Measurements from ENCODE around the gene MPHOSPH9. TPM values are rescaled to one million over a fixed set of nuclear protein-coding genes. Genes with fewer than 3 reads are reported as not detected.
A peak's percentile ranks its signal among the peaks of the same experiment; 100 is the strongest.

The MPHOSPH9 gene, protein sequence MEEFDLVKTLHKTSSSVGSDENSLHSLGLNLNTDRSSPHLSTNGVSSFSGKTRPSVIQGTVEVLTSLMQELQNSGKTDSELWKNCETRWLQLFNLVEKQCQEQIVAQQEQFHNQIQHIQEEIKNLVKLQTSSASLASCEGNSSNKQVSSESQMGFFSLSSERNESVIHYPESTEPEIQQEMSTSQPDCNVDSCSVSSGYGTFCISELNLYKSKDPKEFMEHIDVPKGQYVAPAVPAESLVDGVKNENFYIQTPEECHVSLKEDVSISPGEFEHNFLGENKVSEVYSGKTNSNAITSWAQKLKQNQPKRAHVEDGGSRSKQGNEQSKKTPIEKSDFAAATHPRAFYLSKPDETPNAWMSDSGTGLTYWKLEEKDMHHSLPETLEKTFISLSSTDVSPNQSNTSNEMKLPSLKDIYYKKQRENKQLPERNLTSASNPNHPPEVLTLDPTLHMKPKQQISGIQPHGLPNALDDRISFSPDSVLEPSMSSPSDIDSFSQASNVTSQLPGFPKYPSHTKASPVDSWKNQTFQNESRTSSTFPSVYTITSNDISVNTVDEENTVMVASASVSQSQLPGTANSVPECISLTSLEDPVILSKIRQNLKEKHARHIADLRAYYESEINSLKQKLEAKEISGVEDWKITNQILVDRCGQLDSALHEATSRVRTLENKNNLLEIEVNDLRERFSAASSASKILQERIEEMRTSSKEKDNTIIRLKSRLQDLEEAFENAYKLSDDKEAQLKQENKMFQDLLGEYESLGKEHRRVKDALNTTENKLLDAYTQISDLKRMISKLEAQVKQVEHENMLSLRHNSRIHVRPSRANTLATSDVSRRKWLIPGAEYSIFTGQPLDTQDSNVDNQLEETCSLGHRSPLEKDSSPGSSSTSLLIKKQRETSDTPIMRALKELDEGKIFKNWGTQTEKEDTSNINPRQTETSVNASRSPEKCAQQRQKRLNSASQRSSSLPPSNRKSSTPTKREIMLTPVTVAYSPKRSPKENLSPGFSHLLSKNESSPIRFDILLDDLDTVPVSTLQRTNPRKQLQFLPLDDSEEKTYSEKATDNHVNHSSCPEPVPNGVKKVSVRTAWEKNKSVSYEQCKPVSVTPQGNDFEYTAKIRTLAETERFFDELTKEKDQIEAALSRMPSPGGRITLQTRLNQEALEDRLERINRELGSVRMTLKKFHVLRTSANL
- 10 to 100 TPM; 17.0 to 43.8 (median 22.1) TPM for total RNA-seq

DNA sequence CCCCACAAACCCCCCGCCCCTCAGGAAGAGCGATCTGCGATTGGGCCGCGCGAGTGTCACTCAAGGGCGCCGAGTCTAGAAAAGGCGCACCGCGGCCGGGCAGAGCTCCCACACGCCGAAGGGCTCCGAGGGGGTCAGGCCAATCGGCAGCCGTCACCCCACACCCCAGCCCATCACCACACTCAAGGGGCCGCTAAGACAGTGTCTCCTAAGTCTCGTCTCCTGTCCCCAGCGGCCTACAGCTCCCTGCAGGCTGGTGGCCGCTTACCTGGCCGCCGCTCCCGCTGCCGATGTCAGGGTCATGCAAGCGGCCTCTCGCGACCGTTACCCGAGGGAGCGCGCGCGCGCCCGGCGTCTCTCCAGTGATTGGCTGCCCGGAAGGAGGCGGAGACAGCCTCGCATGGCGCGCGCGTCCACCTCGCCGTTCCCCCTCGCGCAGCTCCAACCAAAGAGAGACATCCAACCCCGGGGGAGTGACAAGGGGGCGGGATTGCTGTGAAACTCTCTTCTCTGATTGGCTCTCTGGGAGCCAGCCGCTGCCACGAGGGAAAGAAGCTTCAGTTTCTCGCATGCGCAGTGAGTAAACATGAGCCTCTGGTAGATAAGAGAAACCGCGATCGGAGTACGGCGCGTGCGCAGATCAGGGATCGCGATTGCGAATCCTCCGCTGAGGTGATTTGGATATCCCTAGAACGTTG is at the start of gene MPHOSPH9, which contains the start of gene MTRFR:
TSS of gene MPHOSPH9 (minus strand) at position 335 of the 698 bp plus-strand sequence. CDS start 2,777 bp downstream, outside the sequence.
TSS of gene MTRFR (plus strand) at position 630 of the 698 bp plus-strand sequence. CDS start 20,239 bp downstream, outside the sequence.
- TF ChIP-seq, protein P1, sequence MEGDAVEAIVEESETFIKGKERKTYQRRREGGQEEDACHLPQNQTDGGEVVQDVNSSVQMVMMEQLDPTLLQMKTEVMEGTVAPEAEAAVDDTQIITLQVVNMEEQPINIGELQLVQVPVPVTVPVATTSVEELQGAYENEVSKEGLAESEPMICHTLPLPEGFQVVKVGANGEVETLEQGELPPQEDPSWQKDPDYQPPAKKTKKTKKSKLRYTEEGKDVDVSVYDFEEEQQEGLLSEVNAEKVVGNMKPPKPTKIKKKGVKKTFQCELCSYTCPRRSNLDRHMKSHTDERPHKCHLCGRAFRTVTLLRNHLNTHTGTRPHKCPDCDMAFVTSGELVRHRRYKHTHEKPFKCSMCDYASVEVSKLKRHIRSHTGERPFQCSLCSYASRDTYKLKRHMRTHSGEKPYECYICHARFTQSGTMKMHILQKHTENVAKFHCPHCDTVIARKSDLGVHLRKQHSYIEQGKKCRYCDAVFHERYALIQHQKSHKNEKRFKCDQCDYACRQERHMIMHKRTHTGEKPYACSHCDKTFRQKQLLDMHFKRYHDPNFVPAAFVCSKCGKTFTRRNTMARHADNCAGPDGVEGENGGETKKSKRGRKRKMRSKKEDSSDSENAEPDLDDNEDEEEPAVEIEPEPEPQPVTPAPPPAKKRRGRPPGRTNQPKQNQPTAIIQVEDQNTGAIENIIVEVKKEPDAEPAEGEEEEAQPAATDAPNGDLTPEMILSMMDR (IDR thresholded peaks at IDR 0.05): peak in 2 of 6 experiments; percentile 16 to 28
- TF ChIP-seq POLR2A (IDR thresholded peaks at IDR 0.05): peak in 3 of 4 donors; percentile 40 to 95 (median 94)
- peak; percentile 95 for DNase-seq
- Histone ChIP-seq H3K4me3 (peak within 1 kb of the TSS; percentile 74 to 99 (median 78)), H3K27ac (peak within 1 kb of the TSS; percentile 89 to 97 (median 95)), H3K4me1 (peaks cover 10 to 68% (median 13%) of the 10 kb centered on the region in 3 donors), H3K9me3 (no peaks in the 10 kb centered on the region), H3K27me3 (no peaks in the 10 kb centered on the region), H3K36me3 (peaks cover 0 to 17% (median 0%) of the 10 kb centered on the region in 3 donors)
- 0% methylated on average over 18 to 36 of the region's 66 CpGs for WGBS, 2 donors
- intact Hi-C loops (cut with DNase I): no loop called here

DNA sequence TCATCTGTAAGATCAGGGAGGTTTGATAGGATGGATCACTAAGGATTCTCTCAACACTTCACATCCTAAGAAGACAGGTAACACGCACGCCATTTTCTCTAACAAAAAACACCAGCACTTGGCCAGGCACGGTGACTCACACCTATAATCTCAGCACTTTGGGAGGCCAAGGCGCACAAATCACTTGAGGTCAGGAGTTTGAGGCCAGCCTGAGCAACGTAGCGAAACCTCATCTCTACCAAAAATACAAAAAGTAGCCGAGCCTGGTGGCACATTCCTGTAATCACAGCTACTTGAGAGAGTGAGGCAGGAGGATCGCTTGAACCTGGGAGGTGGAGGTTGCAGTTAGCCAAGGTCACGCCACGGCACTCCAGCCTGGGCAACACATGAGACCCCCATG is 49.2 kb upstream of the MPHOSPH9 start:
- no peak overlapping the region for H3K27ac ChIP-seq
- TF ChIP-seq, protein P1 (IDR thresholded peaks at IDR 0.05): no peak
- TF ChIP-seq POLR2A (IDR thresholded peaks at IDR 0.05): no peak
- 88 to 90% methylated on average over 9 to 10 of the region's 10 CpGs for WGBS, 2 donors
- intact Hi-C loops (cut with DNase I): no loop called here
- H3K27me3 ChIP-seq: no peaks in the 10 kb centered on the region
- DNase-seq: no peak
- no peaks in the 10 kb centered on the region for H3K36me3 ChIP-seq
- no peaks in the 10 kb centered on the region for H3K9me3 ChIP-seq
- no peaks in the 10 kb centered on the region for H3K4me1 ChIP-seq
- no peak overlapping the region for H3K4me3 ChIP-seq

DNA sequence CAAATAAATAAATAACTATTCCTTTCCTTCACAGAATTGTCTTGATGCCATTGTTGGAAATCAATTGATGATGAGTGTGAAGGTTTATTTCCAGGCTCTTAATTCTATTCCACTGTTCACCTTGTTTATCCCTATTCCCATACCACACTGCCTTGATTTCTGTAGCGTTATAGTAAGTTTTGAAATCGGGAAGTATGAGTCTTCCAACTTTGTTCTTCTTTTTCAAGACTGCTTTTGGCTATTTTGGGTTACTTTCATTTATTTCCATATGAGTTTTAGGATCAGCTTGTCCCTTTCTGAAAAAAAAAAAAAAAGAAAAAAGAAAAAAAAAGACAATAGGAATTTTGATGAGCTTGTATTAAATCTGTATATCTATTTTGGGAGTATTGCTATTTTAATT is 48.0 kb upstream of the MPHOSPH9 start:
- no peaks in the 10 kb centered on the region for H3K9me3 ChIP-seq
- no peaks in the 10 kb centered on the region for H3K36me3 ChIP-seq
- H3K4me1 ChIP-seq: no peaks in the 10 kb centered on the region
- no peak for DNase-seq
- no peak overlapping the region for H3K4me3 ChIP-seq
- 66 to 90% methylated on average over 2 of the region's 2 CpGs for WGBS, 2 donors
- no peak for TF ChIP-seq POLR2A (IDR thresholded peaks at IDR 0.05)
- TF ChIP-seq, protein P1 (IDR thresholded peaks at IDR 0.05): no peak
- no peaks in the 10 kb centered on the region for H3K27me3 ChIP-seq
- intact Hi-C loops (cut with DNase I): no loop called here
- H3K27ac ChIP-seq: no peak overlapping the region

DNA sequence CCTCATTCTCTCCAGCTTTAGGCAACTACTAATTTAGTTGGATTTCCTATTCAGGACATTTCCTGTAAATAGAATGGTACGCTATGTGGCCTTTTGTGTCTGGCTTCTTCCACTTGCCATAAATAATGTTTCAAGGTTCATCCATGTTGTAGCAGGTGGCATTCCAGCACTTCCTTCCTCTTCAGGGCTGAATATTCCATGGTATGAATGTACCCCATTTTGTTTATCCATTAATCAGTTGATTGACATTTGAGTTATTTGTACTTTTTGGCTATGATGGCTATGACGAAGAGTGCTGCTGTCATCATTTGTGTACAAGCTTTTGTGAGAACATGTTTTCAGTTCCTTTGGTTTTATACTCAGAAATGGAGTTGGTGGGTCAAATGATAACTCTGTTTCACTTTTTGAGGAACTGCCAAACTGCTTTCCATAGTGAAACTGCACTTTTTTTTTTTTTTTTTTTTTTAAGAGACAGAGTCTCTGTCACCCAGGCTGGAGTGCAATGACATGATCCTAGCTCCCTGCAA is 45.2 kb upstream of the MPHOSPH9 start:
- TF ChIP-seq, protein P1 (IDR thresholded peaks at IDR 0.05): no peak
- TF ChIP-seq POLR2A (IDR thresholded peaks at IDR 0.05): no peak
- WGBS, 2 donors: 43 to 63% methylated on average over 2 of the region's 2 CpGs

More for the DNA sequence above, 45.2 kb upstream of the MPHOSPH9 start:
- no peaks in the 10 kb centered on the region for H3K36me3 ChIP-seq
- H3K9me3 ChIP-seq: no peaks in the 10 kb centered on the region
- H3K4me3 ChIP-seq: no peak overlapping the region
- no peaks in the 10 kb centered on the region for H3K27me3 ChIP-seq
- no peak for DNase-seq
- H3K27ac ChIP-seq: peak overlapping the region in 3 of 4 donors; percentile 10 to 59 (median 25)
- intact Hi-C loops (cut with DNase I): no loop called here
- H3K4me1 ChIP-seq: no peaks in the 10 kb centered on the region
